ENCODE data around the gene SNORC. TPM values are rescaled to one million over a fixed set of nuclear protein-coding genes. Genes with fewer than 3 reads are reported as not detected.
"Not testable (repeated sequence)": the region's sequence is repeated elsewhere in the genome, so short reads cannot be mapped to it uniquely, and the experiment has no call there.

The SNORC gene
- total RNA-seq, 3 donors from 2014 or later: 0.32 to 23.1 (median 9.2) TPM

DNA sequence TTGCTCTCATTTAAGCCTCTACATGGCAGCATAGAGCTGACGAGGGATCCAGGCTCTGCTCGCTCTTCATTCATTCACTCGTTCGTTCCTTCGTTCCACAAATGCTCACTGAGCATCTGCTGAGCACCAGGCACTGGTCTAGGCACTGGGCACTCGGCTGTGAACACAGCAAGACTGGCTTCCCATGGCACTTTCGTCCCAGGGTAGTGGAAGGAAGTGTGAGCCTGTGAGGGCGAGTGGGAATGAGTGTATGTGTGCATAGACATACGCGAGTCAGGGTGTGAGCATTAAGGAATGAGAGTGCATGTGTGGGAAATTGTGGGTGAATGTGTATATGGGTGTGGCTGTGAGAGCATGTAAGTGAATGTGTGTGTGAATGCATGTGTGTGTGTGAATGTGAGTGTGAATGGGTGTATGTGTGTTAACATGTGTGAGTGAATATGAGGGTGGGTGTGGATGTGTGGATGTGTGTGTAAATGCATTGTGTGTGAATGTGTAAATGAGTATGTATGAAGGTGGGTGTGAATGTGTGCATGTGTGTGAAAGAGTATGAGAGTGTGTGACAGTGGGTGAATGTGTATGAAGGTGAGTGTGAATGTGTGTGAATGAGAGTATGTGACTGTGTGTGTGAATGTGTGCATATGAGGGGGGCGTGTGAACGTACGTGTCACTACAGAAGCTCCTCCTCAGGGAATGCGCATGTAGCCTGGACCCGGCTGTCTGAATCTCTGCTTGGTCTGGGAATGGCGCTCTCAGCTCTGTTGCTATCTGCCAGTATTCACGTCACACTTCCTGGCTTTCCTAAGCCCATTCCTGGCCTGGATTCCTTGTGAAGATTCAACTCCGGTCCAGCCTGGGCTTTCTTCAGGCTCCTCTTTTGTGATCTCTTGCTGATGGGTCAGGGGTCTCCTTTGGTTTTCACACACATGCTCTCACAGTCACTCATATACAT is 28.8 kb downstream of the SNORC start:
- no peak for DNase-seq (ENCODE audit: low spot score in 2 of 2)
- H3K9me3 ChIP-seq: no peaks in the 10 kb centered on the region
- TF ChIP-seq POLR2AphosphoS5 (IDR thresholded peaks at IDR 0.05) (no peak), POLR2A (IDR thresholded peaks at IDR 0.05) (no peak)
- TF ChIP-seq, protein P1, sequence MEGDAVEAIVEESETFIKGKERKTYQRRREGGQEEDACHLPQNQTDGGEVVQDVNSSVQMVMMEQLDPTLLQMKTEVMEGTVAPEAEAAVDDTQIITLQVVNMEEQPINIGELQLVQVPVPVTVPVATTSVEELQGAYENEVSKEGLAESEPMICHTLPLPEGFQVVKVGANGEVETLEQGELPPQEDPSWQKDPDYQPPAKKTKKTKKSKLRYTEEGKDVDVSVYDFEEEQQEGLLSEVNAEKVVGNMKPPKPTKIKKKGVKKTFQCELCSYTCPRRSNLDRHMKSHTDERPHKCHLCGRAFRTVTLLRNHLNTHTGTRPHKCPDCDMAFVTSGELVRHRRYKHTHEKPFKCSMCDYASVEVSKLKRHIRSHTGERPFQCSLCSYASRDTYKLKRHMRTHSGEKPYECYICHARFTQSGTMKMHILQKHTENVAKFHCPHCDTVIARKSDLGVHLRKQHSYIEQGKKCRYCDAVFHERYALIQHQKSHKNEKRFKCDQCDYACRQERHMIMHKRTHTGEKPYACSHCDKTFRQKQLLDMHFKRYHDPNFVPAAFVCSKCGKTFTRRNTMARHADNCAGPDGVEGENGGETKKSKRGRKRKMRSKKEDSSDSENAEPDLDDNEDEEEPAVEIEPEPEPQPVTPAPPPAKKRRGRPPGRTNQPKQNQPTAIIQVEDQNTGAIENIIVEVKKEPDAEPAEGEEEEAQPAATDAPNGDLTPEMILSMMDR (IDR thresholded peaks at IDR 0.05): no peak
- H3K27me3 ChIP-seq: no peaks in the 10 kb centered on the region
- intact Hi-C loops (cut with DNase I; ENCODE audit: low total_unique reads): no loop called here
- H3K4me3 ChIP-seq: no peak overlapping the region
- H3K4me1 ChIP-seq: no peaks in the 10 kb centered on the region
- no peaks in the 10 kb centered on the region for H3K36me3 ChIP-seq
- no peak overlapping the region for H3K27ac ChIP-seq

DNA sequence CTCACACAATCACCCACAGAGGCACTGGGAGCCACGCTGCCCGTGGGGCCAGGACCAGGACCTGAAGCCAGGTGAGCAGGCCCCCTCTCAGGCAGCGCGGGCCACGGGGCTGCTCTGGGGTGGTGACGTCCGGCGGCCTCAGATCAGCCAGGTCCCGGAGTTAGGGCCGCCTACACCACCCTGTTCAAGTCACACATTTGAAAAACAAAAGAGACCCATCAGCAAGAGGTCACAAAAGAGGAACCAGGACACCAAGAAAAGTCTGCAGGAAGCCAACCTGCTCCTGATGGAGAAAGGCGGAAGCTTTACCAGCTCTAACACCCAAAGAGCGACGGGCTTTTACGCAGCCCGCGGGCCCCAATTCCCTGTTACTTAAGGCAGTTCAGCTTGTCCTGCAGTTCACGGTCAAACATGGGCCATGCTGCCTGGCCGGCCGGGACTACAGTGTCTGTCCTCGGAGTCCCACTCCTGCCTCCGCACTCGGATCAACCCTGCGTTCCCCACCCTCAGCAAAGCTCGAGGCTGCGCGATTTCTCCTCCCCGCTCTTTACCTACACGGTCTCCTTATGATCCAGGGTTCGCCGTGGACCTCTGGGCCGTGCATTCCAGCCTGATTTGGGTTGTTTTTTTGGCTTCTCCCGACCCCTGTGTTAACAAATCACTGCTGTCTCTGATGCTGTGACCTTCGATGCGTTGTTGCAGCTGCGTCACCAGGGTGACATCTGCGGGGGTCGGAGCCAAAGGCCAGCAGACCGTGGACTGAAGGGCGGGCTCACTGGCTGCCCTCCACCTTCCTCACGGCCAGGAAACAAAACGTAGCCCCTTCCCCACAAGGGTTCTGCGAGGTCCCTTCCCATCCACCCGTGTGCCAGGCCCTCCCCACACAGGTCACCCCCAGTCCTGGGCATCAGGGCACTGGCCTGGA is 31.0 kb downstream of the SNORC start:
- no peaks in the 10 kb centered on the region for H3K36me3 ChIP-seq
- H3K27me3 ChIP-seq: no peaks in the 10 kb centered on the region
- TF ChIP-seq POLR2AphosphoS5 (IDR thresholded peaks at IDR 0.05) (no peak), POLR2A (IDR thresholded peaks at IDR 0.05) (no peak)
- TF ChIP-seq, protein P1 (IDR thresholded peaks at IDR 0.05): no peak
- H3K27ac ChIP-seq: no peak overlapping the region
- H3K9me3 ChIP-seq: no peaks in the 10 kb centered on the region
- H3K4me1 ChIP-seq: no peaks in the 10 kb centered on the region
- no peak for DNase-seq (ENCODE audit: low spot score in 2 of 2)
- intact Hi-C loops (cut with DNase I; ENCODE audit: low total_unique reads): no loop called here
- no peak overlapping the region for H3K4me3 ChIP-seq

DNA sequence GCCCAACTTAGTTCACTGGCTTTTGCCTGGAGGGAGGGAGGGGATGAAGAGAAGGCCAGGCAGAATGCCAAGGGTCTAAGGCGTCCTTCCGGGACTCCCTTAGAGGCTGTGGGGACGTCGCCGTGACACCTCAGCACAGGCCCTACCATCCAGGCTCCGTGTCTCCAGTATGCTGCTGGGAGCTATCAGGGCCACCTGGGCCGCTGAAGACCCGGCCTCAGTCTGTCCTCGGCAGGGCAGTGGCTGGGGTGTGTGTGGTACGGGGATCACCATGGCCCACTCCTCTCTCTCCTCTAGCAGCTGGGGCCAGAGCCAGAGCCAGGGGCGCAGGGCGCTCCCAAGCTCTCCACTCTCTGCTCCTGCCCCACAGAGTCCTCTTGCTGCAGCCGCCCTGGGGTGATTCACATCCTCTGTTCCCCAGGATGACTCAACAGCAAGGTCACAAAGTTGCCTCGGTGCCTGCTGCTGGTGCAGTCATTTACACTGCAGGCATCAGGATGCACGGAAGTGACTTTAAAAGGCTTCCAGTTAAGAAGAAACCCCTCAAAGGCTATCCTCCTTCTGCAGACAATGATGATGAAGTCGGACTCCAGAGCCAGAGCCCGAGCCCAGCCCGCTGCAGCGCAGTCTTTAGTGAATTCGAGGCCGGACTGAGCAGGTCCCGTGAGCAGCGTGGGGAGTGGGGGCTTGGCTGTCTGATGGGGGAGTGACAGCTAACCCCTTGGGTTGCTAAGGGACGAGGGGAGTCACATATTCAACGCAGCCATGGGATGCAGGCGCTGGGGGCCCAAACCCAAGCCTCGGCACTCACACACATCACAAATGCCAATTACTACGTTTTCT is 31.9 kb downstream of the SNORC start:
- TF ChIP-seq, protein P1 (IDR thresholded peaks at IDR 0.05): no peak
- TF ChIP-seq POLR2AphosphoS5 (IDR thresholded peaks at IDR 0.05): no peak
- no peak for TF ChIP-seq POLR2A (IDR thresholded peaks at IDR 0.05)
- intact Hi-C loops (cut with DNase I; ENCODE audit: low total_unique reads): no loop called here
- H3K4me3 ChIP-seq: no peak overlapping the region

DNA sequence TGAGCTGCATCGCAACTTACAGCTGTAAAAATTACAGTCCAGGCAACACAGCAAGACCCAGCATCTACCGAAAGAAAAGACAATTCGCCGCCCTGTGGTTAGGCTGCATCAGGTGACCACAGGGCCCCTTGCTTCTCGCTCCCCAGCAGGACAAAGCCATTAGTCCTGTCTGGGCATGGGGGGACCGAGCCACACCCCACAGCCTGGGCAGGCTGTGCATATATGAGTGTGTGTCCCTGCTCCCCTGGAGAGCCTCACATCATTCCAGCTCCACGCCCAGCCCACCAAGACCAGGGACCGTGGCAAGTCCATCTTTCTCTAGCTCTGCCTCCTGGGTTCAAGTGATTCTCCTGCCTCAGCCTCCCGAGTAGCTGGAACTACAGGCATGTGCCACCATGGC is 33.9 kb downstream of the SNORC start:
- Histone ChIP-seq H3K4me1 (no peaks in the 10 kb centered on the region), H3K27ac (no peak overlapping the region), H3K4me3 (no peak overlapping the region), H3K9me3 (no peaks in the 10 kb centered on the region), H3K27me3 (no peaks in the 10 kb centered on the region), H3K36me3 (no peaks in the 10 kb centered on the region)
- intact Hi-C loops (cut with DNase I; ENCODE audit: low total_unique reads): no loop called here
- TF ChIP-seq POLR2A (IDR thresholded peaks at IDR 0.05): no peak
- TF ChIP-seq, protein P1 (IDR thresholded peaks at IDR 0.05): no peak
- TF ChIP-seq POLR2AphosphoS5 (IDR thresholded peaks at IDR 0.05): no peak
- no peak for DNase-seq (ENCODE audit: low spot score in 2 of 2)

More for the DNA sequence above, 31.9 kb downstream of the SNORC start:
- Histone ChIP-seq H3K27ac (no peak overlapping the region), H3K9me3 (no peaks in the 10 kb centered on the region), H3K27me3 (no peaks in the 10 kb centered on the region), H3K36me3 (no peaks in the 10 kb centered on the region), H3K4me1 (no peaks in the 10 kb centered on the region)
- DNase-seq (ENCODE audit: low spot score in 2 of 2): no peak

DNA sequence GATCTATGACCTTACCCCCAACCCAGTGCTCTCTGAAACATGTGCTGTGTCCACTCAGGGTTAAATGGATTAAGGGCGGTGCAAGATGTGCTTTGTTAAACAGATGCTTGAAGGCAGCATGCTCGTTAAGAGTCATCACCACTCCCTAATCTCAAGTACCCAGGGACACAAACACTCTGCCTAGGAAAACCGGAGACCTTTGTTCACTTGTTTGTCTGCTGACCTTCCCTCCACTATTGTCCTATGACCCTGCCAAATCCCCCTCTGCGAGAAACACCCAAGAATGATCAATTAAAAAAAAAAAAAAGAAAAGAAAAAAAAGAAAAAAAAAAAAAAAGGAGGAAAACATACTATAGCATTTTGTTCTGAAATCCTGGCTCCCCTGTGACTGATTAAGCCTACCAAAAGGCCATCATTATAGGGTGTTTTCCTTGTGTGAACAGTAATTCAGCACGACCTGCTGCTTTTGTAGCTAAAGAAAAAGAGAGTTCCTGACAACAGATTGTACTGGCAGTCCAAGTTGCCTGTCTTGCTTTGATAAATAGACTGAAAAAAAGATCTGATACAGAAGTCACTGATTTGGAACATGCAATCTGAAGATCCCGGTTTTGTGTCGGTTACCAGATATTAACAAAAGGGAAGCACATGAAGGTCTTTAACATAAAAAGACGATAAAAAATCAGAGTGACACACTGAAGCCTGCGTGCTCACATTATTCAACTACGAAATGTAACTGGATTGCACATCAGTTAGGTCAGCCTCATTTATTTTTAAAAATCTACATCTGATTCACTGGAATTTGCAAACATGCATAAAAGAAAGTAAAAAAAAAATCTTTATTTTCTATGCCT is 37.0 kb downstream of the SNORC start:
- intact Hi-C loops (cut with DNase I; ENCODE audit: low total_unique reads); H3K4me3 ChIP-seq; H3K27me3 ChIP-seq; DNase-seq (ENCODE audit: low spot score in 2 of 2); H3K4me1 ChIP-seq; H3K27ac ChIP-seq; H3K36me3 ChIP-seq: not testable (repeated sequence)
- H3K9me3 ChIP-seq: peaks cover 0 to 15% of the 10 kb centered on the region in 2 donors

DNA sequence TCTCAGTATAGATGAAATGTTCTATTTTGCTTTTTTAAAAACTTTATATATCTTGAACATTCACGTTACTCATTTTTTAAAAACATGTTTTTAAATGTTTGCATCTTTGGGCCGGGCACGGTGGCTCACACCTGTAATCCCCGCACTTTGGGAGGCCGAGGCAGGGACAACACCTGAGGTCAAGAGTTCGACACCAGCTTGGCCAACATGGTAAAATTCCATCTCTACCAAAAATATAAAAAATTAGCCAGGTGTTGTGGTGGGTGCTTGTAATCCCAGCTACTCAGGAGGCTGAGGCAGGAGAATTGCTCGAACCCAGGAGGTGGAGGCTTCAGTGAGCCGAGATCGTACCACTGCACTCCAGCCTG is 37.6 kb downstream of the SNORC start:
- DNase-seq (ENCODE audit: low spot score in 2 of 2); H3K27me3 ChIP-seq; intact Hi-C loops (cut with DNase I; ENCODE audit: low total_unique reads); H3K4me3 ChIP-seq; H3K4me1 ChIP-seq; H3K27ac ChIP-seq; H3K36me3 ChIP-seq: not testable (repeated sequence)
- peaks cover 0 to 15% of the 10 kb centered on the region in 2 donors for H3K9me3 ChIP-seq
